ENCODE data around the gene TESK1.

DNA sequence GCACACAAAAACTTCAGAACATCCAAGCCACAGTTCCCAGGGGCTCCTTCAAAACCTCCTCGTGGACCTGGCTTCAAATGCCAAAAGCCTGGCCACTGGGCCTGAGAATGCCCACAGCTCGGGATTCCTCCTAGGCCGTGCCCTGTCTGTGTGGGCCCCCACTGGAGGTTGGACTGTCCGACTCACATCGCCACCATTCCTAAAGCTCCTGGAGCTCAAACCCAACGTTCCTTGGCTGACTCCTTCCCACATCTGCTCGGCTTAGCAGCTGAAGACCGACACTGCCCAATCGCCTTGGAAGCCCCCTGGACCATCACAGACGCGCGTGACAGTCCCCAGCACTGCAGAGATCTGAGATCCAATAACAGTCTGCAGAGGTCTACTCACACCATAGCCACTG lies 38.0 kb downstream of the TESK1 start:
- TF ChIP-seq SMC3 (IDR thresholded peaks at IDR 0.05; ENCODE audit: low read depth, low read length) (no peak), CTCF (conservative IDR thresholded peaks at IDR 0.05; ENCODE audit: low read depth, low read length) (no peak), POLR2A (IDR thresholded peaks at IDR 0.05; ENCODE audit: low read depth, low read length) (no peak), RAD21 (IDR thresholded peaks at IDR 0.05; ENCODE audit: low read length) (no peak), FOS (IDR thresholded peaks at IDR 0.05; ENCODE audit: low read depth, low read length) (no peak), BHLHE40 (IDR thresholded peaks at IDR 0.05; ENCODE audit: low read depth, low read length) (no peak), MXI1 (IDR thresholded peaks at IDR 0.05; ENCODE audit: borderline replicate concordance, low read depth, low read length) (no peak), NFE2L2 (IDR thresholded peaks at IDR 0.05; ENCODE audit: low read depth, low read length) (no peak), CEBPB (IDR thresholded peaks at IDR 0.05; ENCODE audit: low read depth, low read length) (no peak), RFX5 (IDR thresholded peaks at IDR 0.05; ENCODE audit: low read depth, low read length) (no peak), MAFK (IDR thresholded peaks at IDR 0.05; ENCODE audit: low read depth, low read length) (no peak), RCOR1 (IDR thresholded peaks at IDR 0.05; ENCODE audit: insufficient replicate concordance, low read length) (no peak), USF2 (IDR thresholded peaks at IDR 0.05; ENCODE audit: low read depth, low read length) (no peak), MAZ (IDR thresholded peaks at IDR 0.05; ENCODE audit: borderline replicate concordance, low read depth, low read length) (no peak)

Data from IMR-90 (cell line).